GM18520 (cell line): Measurements from ENCODE around the gene TOPBP1.
"Not testable (repeated sequence)": the region's sequence is repeated elsewhere in the genome, so short reads cannot be mapped to it uniquely, and the experiment has no call there.

Experiments used
- ATAC-seq: cut with Tn5 transposase; IDR thresholded peaks from one replicate; pipeline ENCODE4 v1.9.1; 2021; ENCODE audit not compliant: unreplicated experiment

The TOPBP1 gene

DNA sequence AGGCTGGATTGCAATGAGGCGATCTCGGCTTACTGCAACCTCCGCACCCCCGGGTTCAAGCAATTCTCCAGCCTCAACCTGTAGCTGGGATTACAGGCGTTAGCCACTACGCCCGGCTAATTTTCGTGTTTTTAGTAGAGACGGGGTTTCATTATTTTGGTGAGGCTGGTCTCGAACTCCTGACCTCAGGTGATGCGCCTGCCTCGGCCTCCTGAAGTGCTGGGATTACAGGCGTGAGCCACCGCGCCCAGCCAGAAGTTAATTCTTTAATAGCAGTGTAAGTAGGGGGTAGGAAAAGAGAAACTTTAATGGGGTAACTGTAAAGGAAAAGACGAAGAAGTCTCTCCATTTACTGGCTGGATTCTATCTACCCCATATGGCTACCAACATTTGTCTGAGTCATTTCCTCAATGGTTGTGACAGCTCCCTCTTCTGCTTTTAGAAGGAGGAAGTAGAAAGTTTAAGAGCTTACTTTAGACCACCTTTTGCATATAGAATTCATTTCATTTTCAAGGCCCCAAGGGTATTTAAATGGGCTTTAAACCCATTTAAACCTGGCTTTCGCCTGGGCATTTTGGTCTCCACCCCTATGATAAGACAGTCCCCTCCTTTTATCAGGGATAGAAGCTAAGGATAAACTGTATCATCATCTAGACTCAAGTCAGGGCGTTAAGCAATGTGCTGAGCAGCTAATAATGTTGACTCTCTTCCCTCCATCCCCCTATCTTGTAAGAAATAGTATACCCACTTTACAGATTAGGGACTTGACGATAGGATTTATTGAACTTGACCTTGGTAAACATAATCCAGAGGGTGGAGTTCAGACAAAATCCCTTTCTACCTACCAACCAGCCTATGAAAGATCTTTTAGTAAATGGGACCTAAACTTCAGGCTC is 89.3 kb downstream of the TOPBP1 start:
- ATAC-seq: peak; percentile 14

- ATAC-seq: no peak
Measured at GRCh38 chr3:133570937-133571320, 90.8 kb downstream of the TOPBP1 start.

DNA sequence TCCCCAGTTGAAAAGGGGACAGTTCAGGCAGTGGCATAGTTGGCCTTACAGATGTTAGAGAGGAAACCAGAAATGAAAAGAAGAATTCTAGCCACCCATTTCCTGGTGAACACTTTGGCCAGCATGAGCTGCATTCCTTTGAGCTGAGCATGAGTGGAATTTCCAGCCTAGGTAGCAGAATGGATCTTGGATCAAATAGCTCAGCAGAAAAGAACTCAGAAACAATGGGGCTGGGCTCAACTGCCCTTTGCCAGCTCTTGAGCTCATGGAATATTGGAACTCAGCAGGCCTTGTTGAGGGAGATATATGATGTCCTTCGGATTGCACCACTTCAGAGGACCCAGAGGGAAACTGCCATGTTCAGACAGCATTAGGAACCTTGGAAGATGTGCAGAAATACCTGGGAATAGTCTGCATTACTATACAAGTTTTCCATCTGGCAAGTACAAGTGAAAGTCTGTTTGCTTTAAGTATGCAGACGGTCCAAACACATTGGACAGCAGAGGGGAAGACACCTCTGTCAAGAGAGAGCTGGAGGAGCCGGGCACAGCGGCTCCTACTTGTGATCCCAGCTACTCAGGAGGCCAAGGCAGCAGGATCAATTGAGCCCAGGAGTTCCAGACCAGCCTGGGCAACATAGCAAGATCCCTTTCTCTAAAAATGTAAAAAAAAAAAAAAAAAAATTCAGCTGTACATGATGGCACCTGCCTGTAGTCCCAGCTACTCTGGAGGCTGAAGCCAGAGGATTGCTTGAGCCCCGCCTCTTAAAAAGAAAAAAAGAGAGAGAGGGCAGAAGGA is 91.4 kb downstream of the TOPBP1 start:
- no peak for ATAC-seq

- ATAC-seq: no peak
Measured at GRCh38 chr3:133568294-133569014, 93.3 kb downstream of the TOPBP1 start.

DNA sequence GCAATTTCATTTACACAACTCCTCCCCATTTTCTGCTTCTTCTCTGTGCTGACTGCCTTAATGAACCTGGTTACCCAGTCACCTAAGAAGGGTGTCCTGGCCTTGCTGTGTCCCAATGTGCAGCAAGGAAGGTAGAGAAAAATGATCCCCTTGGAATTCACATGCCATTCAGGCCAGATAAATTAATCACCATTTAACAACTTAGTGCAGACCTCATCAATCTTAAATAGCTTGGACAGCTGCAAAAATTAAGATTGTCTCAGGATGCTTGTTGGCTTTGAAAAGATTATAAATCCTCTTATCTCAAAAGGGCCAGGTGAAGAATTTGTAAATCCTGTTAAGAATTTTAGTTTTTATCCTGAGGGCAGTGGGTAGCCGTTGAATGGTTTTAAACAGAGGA is 97.9 kb downstream of the TOPBP1 start:
- no peak for ATAC-seq

- no peak for ATAC-seq
Measured at GRCh38 chr3:133563186-133563591, 98.6 kb downstream of the TOPBP1 start.

DNA sequence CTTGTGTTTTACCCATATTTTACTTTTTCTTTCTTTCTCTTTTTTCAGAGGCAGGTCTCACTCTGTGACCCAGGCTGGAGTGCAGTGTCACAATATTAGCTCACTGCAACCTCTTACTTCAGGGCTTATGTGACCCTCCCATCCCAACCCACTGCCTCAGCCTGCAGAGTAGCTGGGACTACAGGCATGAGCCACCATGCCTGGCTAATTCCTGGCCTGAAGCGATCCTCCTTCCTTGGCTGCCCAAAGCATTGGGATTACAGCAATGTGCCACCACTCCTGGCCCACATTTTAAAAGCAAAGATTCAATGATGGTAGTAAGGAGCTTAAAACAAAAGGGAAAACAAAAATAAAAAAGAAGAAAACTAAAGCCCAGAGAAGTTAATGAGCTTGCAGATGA is 99.4 kb downstream of the TOPBP1 start:
- ATAC-seq: no peak

- no peak for ATAC-seq
Measured at GRCh38 chr3:133561679-133562078, 100.1 kb downstream of the TOPBP1 start.

- not testable (repeated sequence) for ATAC-seq
Measured at GRCh38 chr3:133551589-133551988, 110.2 kb downstream of the TOPBP1 start.
